Calu3 (cell line): ENCODE data around the gene CEACAM7. TPM values are rescaled to one million over a fixed set of nuclear protein-coding genes. Genes with fewer than 3 reads are reported as not detected.
A peak's percentile ranks its signal among the peaks of the same experiment; 100 is the strongest.

Experiments
- BruUV-seq: library from RNA; stranded (reverse); fragments of 400-500 nt; replicated peaks from 2 replicates; lab custom pipeline; 2021; lab: Mats Ljungman, UMichigan
- CTCF ChIA-PET: fragments of 300-600 bp; sonication (Branson Sonifier 250); formaldehyde crosslinking; loops from one replicate; lab custom pipeline; 2022; ENCODE audit warnings: antibody characterized with exemption; lab: Charles Lee
- DNase-seq: peaks from one replicate; pipeline ENCODE4 v3.0.0; 2022
- H3K27ac Mint-ChIP-seq: one replicate; pipeline ENCODE4 v1.8.0; 2022; ENCODE audit warnings: mixed read lengths; ENCODE audit not compliant: unreplicated experiment
- H3K27me3 Mint-ChIP-seq: one replicate; pipeline ENCODE4 v1.8.0; 2022; ENCODE audit warnings: mixed read lengths; ENCODE audit not compliant: unreplicated experiment
- H3K36me3 Mint-ChIP-seq: one replicate; pipeline ENCODE4 v1.8.0; 2022; ENCODE audit warnings: mild to moderate bottlenecking, moderate library complexity, mixed read lengths; ENCODE audit not compliant: insufficient read depth, unreplicated experiment
- H3K4me1 Mint-ChIP-seq: one replicate; pipeline ENCODE4 v1.8.0; 2022; ENCODE audit warnings: mild to moderate bottlenecking, low read depth, mixed read lengths; ENCODE audit not compliant: unreplicated experiment
- H3K4me3 Mint-ChIP-seq: one replicate; pipeline ENCODE4 v1.8.0; 2022; ENCODE audit warnings: mild to moderate bottlenecking, low read depth, moderate library complexity, mixed read lengths; ENCODE audit not compliant: unreplicated experiment
- H3K9me3 Mint-ChIP-seq: one replicate; pipeline ENCODE4 v1.8.0; 2022; ENCODE audit warnings: low read depth, mixed read lengths; ENCODE audit not compliant: unreplicated experiment
- intact Hi-C: fragments of 100-400 bp; cut with micrococcal nuclease; formaldehyde crosslinking; loops from one replicate; pipeline ENCODE4 v1.10.0; 2022; ENCODE audit not compliant: unreplicated experiment
- total RNA-seq: library from RNA; stranded (reverse); gene quantifications from 2 replicates; pipeline ENCODE4 v1.2.3, GENCODE V29; 2022
- TF ChIP-seq, protein P1 (sequence below): fragments of 200-600 bp; IDR thresholded peaks from one replicate; pipeline ENCODE4 v1.8.0; 2022; ENCODE audit warnings: antibody characterized with exemption; ENCODE audit not compliant: unreplicated experiment

The CEACAM7 gene
- total RNA-seq, 1 experiment from 2014 or later = 5.9 TPM

DNA sequence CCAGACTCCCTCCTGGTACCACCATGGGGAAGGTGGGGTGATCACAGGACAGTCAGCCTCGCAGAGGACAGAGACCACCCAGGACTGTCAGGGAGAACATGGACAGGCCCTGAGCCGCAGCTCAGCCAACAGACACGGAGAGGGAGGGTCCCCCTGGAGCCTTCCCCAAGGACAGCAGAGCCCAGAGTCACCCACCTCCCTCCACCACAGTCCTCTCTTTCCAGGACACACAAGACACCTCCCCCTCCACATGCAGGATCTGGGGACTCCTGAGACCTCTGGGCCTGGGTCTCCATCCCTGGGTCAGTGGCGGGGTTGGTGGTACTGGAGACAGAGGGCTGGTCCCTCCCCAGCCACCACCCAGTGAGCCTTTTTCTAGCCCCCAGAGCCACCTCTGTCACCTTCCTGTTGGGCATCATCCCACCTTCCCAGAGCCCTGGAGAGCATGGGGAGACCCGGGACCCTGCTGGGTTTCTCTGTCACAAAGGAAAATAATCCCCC lies 19.9 kb upstream of the CEACAM7 start:
- no peak for DNase-seq
- TF ChIP-seq, protein P1, sequence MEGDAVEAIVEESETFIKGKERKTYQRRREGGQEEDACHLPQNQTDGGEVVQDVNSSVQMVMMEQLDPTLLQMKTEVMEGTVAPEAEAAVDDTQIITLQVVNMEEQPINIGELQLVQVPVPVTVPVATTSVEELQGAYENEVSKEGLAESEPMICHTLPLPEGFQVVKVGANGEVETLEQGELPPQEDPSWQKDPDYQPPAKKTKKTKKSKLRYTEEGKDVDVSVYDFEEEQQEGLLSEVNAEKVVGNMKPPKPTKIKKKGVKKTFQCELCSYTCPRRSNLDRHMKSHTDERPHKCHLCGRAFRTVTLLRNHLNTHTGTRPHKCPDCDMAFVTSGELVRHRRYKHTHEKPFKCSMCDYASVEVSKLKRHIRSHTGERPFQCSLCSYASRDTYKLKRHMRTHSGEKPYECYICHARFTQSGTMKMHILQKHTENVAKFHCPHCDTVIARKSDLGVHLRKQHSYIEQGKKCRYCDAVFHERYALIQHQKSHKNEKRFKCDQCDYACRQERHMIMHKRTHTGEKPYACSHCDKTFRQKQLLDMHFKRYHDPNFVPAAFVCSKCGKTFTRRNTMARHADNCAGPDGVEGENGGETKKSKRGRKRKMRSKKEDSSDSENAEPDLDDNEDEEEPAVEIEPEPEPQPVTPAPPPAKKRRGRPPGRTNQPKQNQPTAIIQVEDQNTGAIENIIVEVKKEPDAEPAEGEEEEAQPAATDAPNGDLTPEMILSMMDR = no peak
- no peaks in the 10 kb centered on the region for H3K9me3 Mint-ChIP-seq
- CTCF ChIA-PET = interaction anchor here (1.4 to 1.9 kb wide), 4 partner anchors 40 to 113 kb away, joined by 5 to 16 read pairs (median 14); no protein-coding TSS in a partner anchor
- intact Hi-C loops = loop anchor here (1.0 kb wide), 2 partner anchors 38 to 77 kb away; no protein-coding TSS in a partner anchor
- no TSS peak for BruUV-seq
- peaks cover 72% of the 10 kb centered on the region for H3K27me3 Mint-ChIP-seq
- H3K4me1 Mint-ChIP-seq = peaks cover 13% of the 10 kb centered on the region
- H3K36me3 Mint-ChIP-seq = peaks cover 9% of the 10 kb centered on the region
- no peak overlapping the region for H3K27ac Mint-ChIP-seq
- no peak overlapping the region for H3K4me3 Mint-ChIP-seq

DNA sequence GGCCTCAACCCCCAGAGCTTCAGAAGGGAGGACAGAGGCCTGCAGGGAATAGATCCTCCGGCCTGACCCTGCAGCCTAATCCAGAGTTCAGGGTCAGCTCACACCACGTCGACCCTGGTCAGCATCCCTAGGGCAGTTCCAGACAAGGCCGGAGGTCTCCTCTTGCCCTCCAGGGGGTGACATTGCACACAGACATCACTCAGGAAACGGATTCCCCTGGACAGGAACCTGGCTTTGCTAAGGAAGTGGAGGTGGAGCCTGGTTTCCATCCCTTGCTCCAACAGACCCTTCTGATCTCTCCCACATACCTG lies 19.4 kb upstream of the CEACAM7 start:
- CTCF ChIA-PET = interaction anchor here (0.7 to 2.9 kb wide), 30 partner anchors 8 to 114 kb away, joined by 3 to 29 read pairs (median 5); partner anchors contain the start of genes CEACAM6 and CEACAM7
- DNase-seq = peak; percentile 39
- Mint-ChIP-seq H3K4me3 (no peak overlapping the region), H3K27ac (no peak overlapping the region), H3K4me1 (peaks cover 13% of the 10 kb centered on the region), H3K36me3 (peaks cover 9% of the 10 kb centered on the region), H3K9me3 (no peaks in the 10 kb centered on the region), H3K27me3 (peaks cover 67% of the 10 kb centered on the region)
- intact Hi-C loops = loop anchor here (1.0 kb wide), 2 partner anchors 39 to 78 kb away; no protein-coding TSS in a partner anchor
- no TSS peak for BruUV-seq
- TF ChIP-seq, protein P1 = no peak

DNA sequence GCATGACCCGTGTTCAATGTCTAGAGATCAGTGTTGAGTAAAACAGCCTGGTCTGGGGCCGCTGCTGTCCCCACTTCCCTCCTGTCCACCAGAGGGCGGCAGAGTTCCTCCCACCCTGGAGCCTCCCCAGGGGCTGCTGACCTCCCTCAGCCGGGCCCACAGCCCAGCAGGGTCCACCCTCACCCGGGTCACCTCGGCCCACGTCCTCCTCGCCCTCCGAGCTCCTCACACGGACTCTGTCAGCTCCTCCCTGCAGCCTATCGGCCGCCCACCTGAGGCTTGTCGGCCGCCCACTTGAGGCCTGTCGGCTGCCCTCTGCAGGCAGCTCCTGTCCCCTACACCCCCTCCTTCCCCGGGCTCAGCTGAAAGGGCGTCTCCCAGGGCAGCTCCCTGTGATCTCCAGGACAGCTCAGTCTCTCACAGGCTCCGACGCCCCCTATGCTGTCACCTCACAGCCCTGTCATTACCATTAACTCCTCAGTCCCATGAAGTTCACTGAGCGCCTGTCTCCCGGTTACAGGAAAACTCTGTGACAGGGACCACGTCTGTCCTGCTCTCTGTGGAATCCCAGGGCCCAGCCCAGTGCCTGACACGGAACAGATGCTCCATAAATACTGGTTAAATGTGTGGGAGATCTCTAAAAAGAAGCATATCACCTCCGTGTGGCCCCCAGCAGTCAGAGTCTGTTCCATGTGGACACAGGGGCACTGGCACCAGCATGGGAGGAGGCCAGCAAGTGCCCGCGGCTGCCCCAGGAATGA lies 18.9 kb upstream of the CEACAM7 start:
- CTCF ChIA-PET = interaction anchor here (0.6 to 2.9 kb wide), 34 partner anchors 9 to 802 kb away, joined by 3 to 29 read pairs (median 5); partner anchors contain the start of genes CEACAM6 and CEACAM7
- TF ChIP-seq, protein P1 = peak; percentile 100
- DNase-seq = peak; percentile 87
- peaks cover 62% of the 10 kb centered on the region for H3K27me3 Mint-ChIP-seq
- peak overlapping the region; percentile 77 for H3K4me3 Mint-ChIP-seq
- intact Hi-C loops = loop anchor here (1.0 kb wide), 2 partner anchors 39 to 78 kb away; no protein-coding TSS in a partner anchor
- no peak overlapping the region for H3K27ac Mint-ChIP-seq
- no TSS peak for BruUV-seq
- H3K36me3 Mint-ChIP-seq = peaks cover 9% of the 10 kb centered on the region
- no peaks in the 10 kb centered on the region for H3K9me3 Mint-ChIP-seq
- peaks cover 13% of the 10 kb centered on the region for H3K4me1 Mint-ChIP-seq

DNA sequence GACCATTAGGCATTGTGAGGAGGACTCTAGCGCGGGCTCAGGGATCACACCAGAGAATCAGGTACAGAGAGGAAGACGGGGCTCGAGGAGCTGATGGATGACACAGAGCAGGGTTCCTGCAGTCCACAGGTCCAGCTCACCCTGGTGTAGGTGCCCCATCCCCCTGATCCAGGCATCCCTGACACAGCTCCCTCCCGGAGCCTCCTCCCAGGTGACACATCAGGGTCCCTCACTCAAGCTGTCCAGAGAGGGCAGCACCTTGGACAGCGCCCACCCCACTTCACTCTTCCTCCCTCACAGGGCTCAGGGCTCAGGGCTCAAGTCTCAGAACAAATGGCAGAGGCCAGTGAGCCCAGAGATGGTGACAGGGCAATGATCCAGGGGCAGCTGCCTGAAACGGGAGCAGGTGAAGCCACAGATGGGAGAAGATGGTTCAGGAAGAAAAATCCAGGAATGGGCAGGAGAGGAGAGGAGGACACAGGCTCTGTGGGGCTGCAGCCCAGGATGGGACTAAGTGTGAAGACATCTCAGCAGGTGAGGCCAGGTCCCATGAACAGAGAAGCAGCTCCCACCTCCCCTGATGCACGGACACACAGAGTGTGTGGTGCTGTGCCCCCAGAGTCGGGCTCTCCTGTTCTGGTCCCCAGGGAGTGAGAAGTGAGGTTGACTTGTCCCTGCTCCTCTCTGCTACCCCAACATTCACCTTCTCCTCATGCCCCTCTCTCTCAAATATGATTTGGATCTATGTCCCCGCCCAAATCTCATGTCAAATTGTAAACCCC lies 17.5 kb upstream of the CEACAM7 start:
- CTCF ChIA-PET = interaction anchor here (0.6 to 2.9 kb wide), 3 partner anchors 12 to 79 kb away, joined by 3 to 29 read pairs (median 3); no protein-coding TSS in a partner anchor
- peaks cover 13% of the 10 kb centered on the region for H3K4me1 Mint-ChIP-seq
- peaks cover 9% of the 10 kb centered on the region for H3K36me3 Mint-ChIP-seq
- intact Hi-C loops = no loop called here
- peaks cover 49% of the 10 kb centered on the region for H3K27me3 Mint-ChIP-seq
- peak; percentile 82 for DNase-seq
- TF ChIP-seq, protein P1 = no peak
- BruUV-seq = no TSS peak
- no peak overlapping the region for H3K4me3 Mint-ChIP-seq
- H3K9me3 Mint-ChIP-seq = no peaks in the 10 kb centered on the region
- H3K27ac Mint-ChIP-seq = no peak overlapping the region
